ENCODE measurements around the gene TRMT2B.

- TF ChIP-seq ZNF660 (tag by site-specific recombination; IDR thresholded peaks at IDR 0.05) (no peak), ZNF239 (tag by site-specific recombination; IDR thresholded peaks at IDR 0.05) (no peak), PRDM10 (tag by site-specific recombination; IDR thresholded peaks at IDR 0.05) (no peak), ZNF24 (tag by site-specific recombination; IDR thresholded peaks at IDR 0.05) (no peak), PATZ1 (tag by site-specific recombination; IDR thresholded peaks at IDR 0.05) (no peak), ZNF664 (tag by site-specific recombination; IDR thresholded peaks at IDR 0.05) (no peak), CTCF (tag by site-specific recombination; IDR thresholded peaks at IDR 0.05) (no peak), ATF2 (tag by site-specific recombination; IDR thresholded peaks at IDR 0.05; ENCODE audit: low read depth) (no peak), ZNF121 (tag by site-specific recombination; IDR thresholded peaks at IDR 0.05) (no peak), ZNF830 (tag by site-specific recombination; IDR thresholded peaks at IDR 0.05; ENCODE audit: low read depth) (no peak), ZNF670 (tag by site-specific recombination; IDR thresholded peaks at IDR 0.05; ENCODE audit: low read depth) (no peak), ZNF184 (tag by site-specific recombination; IDR thresholded peaks at IDR 0.05) (no peak)
These were observed 57.3 kb downstream of the TRMT2B start for GRCh38 chrX:100994352-100995281.

Measured in HEK293 (cell line).